Left ventricle myocardium inferior (tissue), 1 donor: ENCODE measurements around the gene ZKSCAN7. TPM values are rescaled to one million over a fixed set of nuclear protein-coding genes. Genes with fewer than 3 reads are reported as not detected.

Experiments used
- total RNA-seq: library from RNA; stranded (reverse); fragmentation: NEBNext Ultra II Directional; extraction: Animal tissue kit (Norgen Biotek cat#: 25700); gene quantifications from one replicate; pipeline ENCODE4 v1.2.1, GENCODE V29; 2021
- donor health status: DM: no; HTN: yes; CAD: no; lungs with severe emphysema.

Gene ZKSCAN7
- total RNA-seq, 1 donor from 2014 or later, result 2.6 TPM

Other genes starting within 250 kb of the ZKSCAN7 start
- 35.9 TPM for gene TCAIM, start 216.4 kb upstream of the ZKSCAN7 start, total RNA-seq
- gene ZNF445, start 77.5 kb upstream of the ZKSCAN7 start, total RNA-seq, result 11.8 TPM
- 1.1 TPM for gene ZNF660, start 29.8 kb downstream of the ZKSCAN7 start, total RNA-seq
- 11.6 TPM for gene ZNF197, start 69.8 kb downstream of the ZKSCAN7 start, total RNA-seq
- 7.9 TPM for gene ZNF35, start 93.5 kb downstream of the ZKSCAN7 start, total RNA-seq
- gene ZNF502, start 157.5 kb downstream of the ZKSCAN7 start, total RNA-seq, result 3.4 TPM
- 5.3 TPM for gene ZNF501, start 174.4 kb downstream of the ZKSCAN7 start, total RNA-seq
- 32.4 TPM for gene KIAA1143, start 206.4 kb downstream of the ZKSCAN7 start, total RNA-seq
- gene KIF15, start 206.6 kb downstream of the ZKSCAN7 start, total RNA-seq, result 0.85 TPM